Ramos (cell line): ENCODE data around the gene ATP9B.
"Not testable (repeated sequence)": the region's sequence is repeated elsewhere in the genome, so short reads cannot be mapped to it uniquely, and the experiment has no call there.

ENCODE experiments used
- in situ Hi-C: fragments of 300-500 bp; cut with MboI; formaldehyde crosslinking; loops from one replicate; pipeline ENCODE4 v1.14.3; 2022; ENCODE audit warnings: low sequenced_read_pairs; ENCODE audit not compliant: unreplicated experiment

ATP9B gene

DNA sequence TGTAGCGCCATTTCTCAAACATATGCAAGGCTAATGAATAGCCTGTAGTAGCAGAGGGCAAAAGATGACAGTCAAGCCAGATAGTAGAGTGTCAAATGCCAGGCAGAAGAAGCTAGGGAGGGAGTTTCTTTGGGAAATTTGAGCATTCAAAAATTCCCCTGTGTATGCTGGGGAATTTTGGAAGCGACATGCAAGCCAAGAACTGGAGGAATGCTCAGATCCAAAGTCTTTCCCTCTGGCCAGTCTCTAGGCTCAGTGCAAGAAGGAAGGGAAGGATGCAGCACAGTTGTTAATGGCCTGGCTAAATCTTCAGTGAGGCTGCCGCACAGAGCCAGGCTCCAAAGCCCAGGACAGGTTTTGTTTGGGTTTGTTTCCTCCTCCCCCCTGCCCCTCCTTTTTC lies 59.9 kb downstream of the ATP9B start:
- in situ Hi-C loops = no loop called here

GRCh38 chr18:79133724-79134123 lies 64.5 kb downstream of the ATP9B start:
- in situ Hi-C loops = no loop called here

DNA sequence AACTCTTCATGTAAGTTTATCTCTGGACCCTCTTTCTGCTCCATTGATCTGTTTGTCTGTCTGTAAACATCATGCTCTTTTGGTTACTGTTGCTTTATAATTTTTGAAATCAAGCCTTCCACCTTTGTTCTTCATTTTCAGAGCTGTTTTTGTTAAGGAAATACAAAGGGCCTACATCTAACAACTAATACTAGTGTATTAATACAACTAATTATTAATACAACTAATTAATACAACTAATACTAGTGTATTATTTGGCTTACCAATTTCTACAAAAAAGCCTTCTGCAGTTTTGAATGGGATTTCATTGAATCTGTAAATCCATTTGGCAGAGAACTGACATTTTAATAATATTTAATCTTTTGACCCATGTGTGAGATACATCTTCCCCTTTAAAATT lies 66.7 kb downstream of the ATP9B start:
- in situ Hi-C loops = no loop called here

DNA sequence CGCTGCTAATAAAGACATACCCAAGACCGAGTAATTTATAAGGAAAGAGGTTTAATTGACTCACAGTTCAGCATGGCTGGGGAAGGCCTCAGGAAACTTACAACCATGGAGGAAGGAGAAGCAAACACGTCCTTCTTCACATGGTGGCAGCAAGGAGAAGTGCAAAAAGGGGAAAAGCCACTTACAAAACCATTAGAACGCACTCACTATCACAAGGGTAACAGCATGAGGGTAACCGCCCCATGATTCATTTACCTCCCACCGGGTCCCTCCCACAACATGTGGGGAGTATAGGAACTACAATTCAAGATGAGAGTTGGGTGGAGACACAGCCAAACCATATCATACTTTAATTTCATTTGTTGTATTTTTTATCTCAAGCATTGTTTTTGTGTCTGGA lies 67.5 kb downstream of the ATP9B start:
- in situ Hi-C loops = no loop called here

DNA sequence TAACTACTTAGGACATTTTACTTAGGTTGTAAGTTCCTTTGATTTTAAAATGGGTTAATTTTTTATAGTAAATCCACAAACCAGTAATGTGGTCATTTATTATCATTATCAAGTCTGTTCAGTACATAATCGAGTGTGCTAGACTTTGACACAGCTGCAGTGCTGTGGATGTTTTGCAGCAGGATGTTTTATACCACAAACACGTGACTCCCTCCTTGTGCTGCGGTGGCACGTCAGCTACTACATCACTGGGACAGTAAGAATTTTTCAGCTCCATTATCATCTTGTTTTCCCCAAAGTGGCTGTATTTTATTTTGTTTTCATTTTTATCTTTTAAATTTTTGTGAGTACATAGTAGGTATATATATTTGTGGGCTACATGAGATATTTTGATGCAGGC lies 70.0 kb downstream of the ATP9B start:
- in situ Hi-C loops = no loop called here

- in situ Hi-C loops = no loop called here
These were observed 77.8 kb downstream of the ATP9B start for GRCh38 chr18:79147014-79147413.

DNA sequence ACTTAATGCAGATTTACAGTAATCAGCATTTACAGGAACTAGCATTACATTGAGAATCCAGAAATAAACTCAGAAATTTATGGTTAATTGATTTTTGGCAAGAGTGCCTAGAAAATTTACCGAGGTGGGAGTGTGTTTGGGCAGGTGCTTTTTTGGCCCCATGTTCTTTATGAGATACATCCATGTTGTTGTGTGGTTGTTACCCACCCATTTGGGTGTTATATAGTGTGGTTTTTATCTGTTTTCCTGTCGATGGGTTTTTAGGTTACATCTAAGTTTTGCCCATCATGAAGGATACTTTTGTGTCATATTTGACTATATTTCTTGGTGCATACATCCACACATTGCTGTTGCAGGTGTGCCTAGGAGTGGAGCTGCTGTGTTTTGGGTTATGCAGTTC lies 82.0 kb downstream of the ATP9B start:
- in situ Hi-C loops = no loop called here

DNA sequence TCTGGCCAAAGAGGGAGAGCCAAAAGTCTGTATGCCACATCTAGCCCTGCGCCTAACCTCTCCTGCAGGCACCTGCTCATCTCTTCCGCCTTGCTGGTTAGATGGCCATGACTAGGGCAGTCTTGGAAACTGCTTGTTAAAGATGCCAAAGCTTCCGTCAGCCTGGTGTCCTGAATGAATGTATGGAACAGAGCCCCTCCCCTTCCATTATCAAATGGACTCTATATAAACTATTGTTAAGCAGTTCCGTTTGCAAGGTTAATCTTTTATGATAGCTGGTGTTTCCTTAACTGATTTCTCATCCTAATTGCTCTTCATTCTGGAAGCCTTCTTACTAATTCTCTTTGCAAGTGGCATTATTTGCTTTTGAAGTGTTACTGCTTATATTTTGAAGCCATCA lies 87.1 kb downstream of the ATP9B start:
- in situ Hi-C loops = no loop called here

GRCh38 chr18:79164706-79165105 lies 95.5 kb downstream of the ATP9B start:
- in situ Hi-C loops = no loop called here

DNA sequence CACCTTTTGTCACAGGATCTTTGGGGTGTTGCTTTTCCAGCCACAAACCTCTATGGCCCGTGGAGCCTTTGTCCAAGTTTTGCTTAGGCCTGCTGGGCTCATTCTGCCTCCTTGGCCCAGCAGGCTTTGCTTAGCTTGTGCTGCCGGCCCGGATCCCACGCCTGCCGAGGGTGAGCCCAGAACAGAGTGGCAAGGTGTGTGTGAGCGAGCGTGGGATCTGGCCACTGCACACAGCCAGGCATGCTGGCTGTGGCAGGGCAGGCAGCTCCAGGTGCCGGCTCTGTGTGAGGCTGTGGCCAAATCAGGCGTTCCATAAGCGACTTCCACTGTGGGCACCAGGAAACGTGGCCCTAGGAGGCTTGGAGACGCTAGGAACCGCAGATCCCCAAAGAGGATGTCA lies 97.5 kb downstream of the ATP9B start:
- in situ Hi-C loops = no loop called here

DNA sequence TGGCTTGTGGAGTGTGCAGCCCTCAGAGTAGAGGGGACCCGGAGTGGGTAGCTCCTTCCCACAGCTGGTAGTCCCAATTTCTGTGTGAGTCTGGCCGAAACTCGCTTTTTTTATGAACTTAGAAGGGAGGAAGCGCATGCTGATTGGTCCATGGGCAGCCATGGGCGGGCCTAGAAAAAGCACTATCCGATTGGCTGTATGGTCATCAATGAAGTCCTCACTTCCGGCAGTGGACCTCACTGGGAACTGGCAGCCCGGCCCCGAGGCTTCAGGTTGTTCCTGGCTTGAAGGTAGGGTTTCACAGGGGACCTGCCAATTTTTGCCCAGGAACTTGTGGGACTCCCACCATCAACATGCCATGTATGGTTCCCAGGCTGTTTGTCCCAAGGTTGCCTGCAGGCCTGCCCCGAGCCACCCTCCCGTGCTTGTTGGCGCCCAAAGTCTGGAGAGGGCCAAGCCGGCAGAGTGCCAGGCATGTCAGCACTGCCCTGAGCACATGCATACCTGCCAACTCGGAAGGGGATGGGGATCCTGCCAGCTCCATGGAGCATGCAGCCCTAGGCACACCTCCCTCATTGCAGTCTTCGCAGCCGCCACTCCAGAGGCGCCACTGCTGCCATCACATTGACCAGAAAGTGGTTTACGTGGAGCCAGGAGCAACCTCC lies 98.5 kb downstream of the ATP9B start:
- in situ Hi-C loops = no loop called here

GRCh38 chr18:79169958-79170555 lies 100.9 kb downstream of the ATP9B start:
- in situ Hi-C loops = no loop called here

- in situ Hi-C loops = not testable (repeated sequence)
These were observed 103.1 kb downstream of the ATP9B start for GRCh38 chr18:79172331-79172730.

DNA sequence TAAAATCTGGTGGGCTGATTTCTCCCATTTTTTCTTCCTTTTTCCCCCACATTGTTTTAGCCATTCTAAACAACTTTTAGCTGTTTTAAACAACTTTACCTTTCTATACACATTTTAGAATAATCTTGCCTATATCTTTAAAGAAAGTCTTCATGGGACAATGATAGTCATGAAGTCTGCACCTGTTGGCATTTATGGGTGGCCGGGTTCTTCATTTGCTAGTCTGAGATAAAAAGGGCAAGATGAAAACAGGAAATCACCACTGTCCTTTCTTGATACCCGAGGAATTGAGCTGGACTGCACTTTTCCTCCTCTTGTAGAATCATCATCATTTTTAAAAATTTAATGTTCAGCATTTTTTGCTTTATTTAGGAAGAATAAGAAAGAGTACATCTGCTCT lies 104.5 kb downstream of the ATP9B start:
- in situ Hi-C loops = no loop called here

DNA sequence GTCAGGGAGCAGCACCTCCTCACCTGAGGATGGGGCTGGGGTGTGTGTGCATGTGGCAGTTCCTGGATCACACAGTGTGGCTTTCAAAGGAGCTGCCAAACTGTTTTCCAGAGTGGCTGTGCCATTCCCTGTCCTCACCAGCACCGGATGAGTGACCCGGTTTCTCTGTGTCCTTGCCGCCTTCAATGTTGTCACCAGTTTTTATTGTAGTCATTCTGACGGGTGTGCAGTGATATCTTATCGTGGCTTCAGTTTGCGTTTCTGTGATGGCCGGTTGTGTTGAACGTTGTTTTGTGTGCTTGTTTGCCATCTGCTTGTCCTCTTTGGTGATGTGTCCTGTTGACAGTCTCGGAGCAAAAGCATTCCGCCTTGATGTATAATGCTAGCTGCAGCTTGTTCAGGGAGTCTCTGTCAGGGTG lies 108.9 kb downstream of the ATP9B start:
- in situ Hi-C loops = no loop called here

DNA sequence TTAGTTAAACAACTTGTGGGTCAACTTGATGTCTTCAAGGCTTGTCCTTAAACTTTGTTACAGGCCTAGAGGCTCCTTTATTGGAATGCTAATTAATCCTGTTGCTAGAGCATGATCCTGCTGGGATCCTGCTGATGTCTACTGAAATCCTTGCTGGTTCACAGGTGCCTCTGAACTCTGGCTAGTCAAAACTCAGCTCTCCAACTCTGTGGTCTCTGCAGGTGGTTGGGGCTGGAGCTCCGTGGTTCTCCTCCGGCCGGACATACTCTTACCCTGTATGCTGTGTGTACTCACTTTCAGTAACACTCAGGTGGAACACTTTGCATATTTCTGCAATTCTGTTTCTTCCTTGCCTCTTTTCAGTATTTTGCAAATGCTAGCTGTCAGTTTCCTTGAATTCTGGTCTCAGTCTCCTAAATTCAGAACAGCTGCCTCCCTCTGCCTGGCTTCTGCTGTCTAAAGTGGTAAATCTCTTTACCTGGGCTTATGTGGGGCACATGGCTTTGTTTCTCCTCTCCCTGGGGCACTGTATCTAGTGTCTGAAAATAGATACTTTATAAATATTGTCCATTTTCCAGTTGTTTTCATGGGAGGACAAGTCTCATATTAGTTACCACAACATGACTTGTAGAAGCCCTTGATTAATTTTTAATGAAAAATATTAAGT lies 113.0 kb downstream of the ATP9B start:
- in situ Hi-C loops = no loop called here

DNA sequence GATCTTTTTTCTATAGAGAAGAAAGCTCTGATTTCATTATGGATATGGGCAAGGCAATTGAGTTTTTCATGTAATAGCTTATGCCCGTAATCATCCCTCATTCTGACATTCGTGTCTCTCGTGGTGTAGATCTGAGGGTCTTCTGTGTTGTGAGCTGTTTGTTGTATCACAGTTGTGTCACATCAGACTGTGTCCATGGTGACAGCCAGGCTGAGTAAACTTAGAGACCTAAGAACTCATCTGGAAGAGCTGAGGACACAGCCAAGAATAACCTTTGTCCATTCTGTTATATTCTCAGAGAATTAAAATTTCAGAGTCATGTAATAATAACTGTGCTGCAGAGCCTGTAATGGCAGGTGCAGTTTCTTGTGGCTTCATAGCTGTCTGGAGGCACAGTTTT lies 116.5 kb downstream of the ATP9B start:
- in situ Hi-C loops = no loop called here

- in situ Hi-C loops = no loop called here
These were observed 117.5 kb downstream of the ATP9B start for GRCh38 chr18:79186649-79187048.

GRCh38 chr18:79187532-79188277 lies 118.5 kb downstream of the ATP9B start:
- in situ Hi-C loops = no loop called here

DNA sequence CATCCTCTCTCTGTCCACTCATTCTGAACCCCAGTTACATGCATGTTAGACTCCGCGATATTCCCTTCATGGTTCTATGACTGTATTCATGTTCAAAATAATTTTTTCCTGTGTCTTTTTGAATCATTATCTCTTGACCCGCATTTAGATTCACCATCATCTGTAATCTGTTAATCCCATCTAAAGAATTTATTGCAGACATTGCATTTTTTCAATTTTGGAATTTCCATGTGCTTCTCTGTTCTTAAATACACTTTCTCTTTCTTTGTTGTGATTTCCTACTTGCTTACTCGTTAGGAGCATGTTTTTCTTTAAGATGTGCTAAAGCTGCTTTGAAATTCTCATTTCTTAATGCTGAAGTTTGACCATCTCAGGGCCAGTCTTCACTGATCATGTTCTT lies 122.2 kb downstream of the ATP9B start:
- in situ Hi-C loops = no loop called here

DNA sequence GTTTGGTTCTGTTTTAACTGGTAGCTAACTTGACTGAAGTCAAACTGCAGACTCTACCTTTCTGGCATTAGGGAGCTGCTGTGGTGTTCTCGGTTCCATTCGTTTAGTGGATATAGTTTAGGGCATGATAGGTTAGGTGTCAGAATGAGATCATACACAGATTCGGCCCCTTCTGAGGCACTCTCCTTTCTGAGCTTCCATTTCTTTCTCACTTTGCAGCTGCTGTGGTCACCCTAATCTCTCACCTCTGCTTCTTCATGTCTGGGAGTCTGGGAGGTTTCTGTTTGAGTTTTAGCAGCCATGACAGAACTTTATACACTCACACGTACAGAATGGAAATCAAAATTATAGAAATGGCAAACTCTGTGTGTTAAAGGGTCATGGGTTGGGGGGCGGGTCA lies 122.8 kb downstream of the ATP9B start:
- in situ Hi-C loops = no loop called here
